Limb (tissue), 2 donors: ENCODE data around the gene CACNA1I.

ENCODE experiments used
- DNase-seq, 2 donors: peaks; one replicate each; pipeline ENCODE4 v3.0.0-alpha.2; 2016; ENCODE audit errors: extremely low spot score in 2 of 2

Gene CACNA1I

DNA sequence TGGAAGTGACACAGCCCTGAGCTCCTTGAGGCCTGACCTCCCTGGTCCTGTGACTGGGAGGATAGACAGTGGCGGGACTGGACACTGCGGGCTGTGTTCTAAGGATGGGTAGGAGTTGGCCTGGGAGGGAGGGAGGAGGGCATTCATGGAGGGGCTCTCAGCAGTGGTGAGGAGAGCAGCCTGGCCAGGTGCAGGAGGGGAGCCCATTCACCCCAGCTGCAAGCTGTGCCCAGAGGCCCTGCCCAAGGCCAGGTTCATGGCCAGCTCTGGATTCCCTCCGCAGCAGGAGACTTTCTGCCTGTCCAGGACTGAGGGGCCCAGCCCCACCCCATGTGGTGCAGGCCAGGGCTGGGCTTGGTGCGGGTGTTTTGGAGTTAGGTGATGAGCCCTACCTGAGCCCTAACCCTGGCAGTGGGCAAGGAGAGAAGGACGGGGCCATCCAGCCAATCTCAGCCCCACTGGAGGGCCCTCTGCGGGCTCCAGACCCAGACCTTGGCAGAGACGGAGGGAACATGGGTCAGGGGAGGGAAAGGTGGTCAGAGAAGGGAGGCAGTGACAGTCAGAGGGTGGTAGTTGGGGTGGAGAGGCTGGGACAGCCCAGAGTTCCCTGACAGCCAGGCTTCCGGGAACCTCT, 26.8 kb downstream of the CACNA1I start:
- no peak for DNase-seq

DNA sequence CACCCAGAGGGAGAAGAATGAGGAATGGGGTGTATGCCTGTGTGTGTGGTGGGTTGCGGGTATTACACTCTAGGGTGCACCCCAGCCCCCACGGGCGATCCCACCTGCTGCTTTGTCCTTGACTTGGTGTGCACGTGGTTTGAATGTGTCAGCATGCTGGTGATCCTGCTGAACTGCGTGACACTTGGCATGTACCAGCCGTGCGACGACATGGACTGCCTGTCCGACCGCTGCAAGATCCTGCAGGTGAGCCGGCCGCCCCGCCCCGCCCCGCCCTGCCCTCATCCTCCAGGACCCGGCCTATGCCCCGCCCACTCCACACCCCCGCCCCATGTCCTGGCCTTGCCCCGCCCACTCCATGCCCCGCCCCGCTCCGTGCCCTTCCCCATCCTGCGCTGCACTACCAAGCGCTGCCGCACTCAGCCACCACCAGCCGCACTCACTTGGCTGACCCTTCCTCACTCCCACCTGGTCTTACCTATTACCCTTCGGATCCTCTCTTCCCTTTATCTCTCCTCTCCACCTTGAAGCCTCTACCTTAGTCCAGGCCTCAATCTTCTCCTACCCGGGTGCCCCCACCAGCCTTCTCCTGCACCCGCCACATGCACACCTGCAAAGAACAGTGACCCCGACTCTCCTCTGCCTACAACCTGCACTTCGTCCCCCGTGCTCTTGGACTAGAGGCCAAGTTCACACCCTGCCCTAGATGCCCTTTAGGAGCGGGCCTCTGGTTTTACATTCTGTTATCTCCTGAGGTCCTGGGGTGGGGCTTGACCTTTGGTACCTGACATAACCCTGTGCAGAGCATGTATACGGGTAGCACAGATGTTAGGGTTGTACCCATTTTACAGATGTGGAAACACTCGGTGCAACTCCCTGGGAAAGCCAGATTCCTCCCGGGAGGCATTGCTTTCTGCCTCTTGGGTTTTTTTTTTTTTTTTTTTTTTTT, 27.7 kb downstream of the CACNA1I start:
- DNase-seq: peak in 1 of 2 donors; percentile 62

DNA sequence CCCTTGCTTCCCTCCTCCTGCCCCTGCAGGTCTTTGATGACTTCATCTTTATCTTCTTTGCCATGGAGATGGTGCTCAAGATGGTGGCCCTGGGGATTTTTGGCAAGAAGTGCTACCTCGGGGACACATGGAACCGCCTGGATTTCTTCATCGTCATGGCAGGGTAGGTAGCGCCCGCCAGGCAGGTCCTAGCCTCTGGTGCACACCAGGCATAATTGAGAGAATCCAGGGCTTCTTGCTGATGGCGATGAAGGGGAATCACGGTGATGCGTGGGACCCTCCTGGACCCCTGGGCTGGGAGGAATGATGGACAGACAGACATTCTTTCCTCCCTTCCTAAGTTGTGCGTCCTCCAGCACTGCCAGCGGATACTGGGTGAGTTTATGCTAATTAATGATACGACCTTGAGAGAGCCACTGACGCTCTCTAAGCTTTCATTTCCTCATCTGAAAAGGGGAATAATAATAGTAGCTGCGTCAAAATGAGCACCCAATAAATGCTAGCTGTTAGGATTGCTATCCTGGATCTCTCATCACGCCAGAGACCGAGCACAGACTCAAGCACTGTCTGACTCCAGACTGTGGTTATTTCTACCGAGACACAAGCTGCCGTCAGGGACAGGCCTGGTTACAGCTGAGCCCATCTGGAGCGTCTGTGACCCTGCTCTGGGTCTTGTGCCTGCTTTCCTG, 30.1 kb downstream of the CACNA1I start:
- DNase-seq: no peak

DNA sequence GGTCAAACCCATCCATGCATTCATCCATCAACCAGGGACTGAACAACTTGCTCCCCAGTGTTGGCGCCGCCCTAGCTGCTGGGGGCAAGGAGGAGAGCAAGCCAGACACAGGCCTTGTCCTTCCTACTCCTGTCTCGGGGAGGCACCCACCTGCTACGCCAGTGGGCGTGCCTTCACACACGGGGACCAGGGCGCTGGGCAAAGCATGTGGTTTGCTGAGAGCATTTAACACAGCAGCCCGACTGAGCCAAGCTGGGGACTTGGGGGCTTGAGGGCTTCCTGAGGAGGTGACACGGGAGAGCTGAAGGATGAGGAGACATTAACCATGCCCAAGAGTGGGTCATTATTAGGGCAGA, 30.6 kb downstream of the CACNA1I start:
- no peak for DNase-seq

DNA sequence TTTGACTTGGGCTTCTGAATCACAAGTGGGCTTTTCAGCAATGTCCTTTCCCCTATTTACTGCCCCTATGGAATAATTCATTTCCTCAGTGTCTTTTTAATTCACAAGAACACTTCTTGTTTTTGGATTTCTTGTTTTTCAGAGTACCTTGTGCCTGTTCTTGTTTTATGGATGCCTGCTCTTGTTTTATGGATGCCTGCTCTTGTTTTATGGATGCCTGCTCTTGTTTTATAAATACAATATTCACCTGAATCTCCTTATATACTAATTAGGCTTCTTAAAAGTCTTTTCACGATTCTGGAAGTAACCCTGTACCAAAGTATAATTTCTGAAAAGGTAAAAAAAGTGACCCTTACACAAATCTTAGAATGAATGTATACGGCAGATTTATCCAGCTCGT, 32.8 kb downstream of the CACNA1I start:
- no peak for DNase-seq

DNA sequence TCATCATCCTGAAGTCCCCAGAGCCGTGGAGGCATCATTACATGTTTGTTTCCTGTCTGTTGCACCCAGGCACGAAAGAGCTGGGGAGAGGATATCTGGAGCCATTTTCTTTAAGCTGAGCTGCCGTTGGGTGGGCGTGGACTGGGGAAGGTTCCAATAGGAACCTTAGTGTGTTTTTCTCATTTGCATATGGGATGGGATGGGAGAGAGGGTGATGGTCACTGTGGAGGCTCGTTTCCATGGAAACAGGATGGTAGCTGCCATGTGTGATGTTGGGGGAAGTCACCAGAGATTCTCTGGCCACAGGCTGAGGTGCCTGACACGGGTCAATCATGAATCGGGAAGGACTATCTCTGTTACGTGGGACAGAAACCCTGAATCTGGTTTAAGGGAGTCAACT, 39.7 kb downstream of the CACNA1I start:
- no peak for DNase-seq

DNA sequence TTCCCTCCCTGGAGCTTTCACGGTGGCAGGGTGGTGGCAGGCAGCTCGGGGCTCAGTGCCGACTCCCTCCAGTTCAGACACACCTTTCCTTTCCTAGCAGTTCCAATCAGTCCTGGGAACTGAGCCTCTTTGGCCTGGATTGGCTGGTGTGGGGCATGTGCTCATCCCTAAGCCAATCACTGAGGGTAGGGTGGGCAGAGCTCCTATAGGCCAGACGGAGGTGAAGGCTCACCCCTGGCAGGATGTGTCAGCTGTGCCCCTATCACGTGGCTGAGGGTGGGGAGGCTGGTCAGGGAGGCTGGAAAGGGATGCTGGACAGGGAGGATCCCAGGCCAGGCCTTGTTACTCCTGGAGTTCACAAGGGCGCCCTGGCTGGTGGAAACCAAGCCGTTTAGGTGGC, 40.2 kb downstream of the CACNA1I start:
- no peak for DNase-seq

DNA sequence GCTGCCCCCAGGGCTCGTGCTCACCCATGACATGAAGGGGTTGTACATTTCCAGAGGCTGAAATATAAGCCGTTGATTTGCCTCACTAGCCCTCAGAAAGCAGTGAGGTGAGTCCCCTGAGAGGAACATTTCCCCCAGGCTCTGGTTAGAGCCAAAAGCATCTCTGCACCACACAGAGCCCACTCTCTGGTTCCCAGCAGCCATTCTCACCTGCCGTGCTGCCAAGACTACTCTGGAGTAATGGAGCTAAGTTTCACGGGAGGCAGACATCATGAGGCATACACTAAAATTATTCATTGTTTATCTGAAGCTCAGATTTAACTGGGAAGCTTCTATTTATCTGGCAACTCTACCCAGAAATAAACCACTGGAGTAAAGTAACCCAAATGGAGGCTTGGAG, 40.8 kb downstream of the CACNA1I start:
- no peak for DNase-seq

DNA sequence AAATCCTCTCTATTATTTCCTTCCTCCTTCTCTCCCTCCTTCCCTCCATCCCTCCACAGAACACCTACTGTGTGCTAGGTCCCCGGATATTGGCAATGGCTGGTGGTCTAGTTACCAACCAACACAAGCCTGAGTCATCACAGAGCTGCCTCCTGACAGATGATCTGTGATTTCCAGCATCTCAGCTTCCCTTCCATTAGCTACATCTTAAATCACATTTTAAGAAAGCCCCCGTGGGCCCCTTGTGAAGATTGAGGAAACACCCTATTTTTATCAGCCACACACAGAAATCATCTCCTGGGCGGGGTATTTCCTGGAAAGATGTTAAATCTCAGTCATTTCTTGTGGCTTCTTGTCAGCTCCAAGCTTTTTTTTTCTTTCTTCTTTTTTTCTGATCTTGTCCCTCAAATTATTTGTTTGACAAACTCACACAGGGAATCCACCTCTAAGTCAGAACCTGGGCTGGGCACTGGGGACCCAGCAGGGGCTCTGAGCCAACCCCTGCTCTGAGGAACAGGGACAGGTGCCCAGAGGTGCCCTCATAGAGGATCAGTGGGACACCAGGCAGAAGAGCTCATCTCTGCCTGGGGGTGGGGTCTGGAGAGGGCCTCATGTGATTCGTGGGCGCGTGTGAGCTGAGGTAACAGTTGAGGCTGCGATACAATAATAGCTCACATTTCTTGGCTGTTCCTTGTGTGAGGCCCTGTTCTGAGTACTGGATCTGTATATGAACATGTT, 42.4 kb downstream of the CACNA1I start:
- no peak for DNase-seq

DNA sequence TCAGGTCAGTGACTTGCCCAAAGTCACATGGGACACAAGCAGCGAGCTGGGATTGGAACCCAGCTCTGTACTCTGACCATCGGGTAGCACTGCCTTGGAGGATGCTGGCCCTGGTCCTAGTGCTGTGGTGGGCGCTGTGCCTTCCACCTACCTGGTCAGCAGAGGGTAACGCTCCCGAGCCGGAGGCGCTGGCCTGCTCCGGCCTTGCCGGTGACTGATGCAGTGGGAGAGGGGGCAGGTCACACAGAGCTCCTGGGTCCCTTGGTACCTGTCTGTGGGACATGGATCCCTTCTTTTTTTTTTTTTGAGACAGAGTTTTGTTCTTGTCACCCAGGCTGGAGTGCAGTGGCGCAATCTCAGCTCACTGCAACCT, 43.0 kb downstream of the CACNA1I start:
- no peak for DNase-seq

DNA sequence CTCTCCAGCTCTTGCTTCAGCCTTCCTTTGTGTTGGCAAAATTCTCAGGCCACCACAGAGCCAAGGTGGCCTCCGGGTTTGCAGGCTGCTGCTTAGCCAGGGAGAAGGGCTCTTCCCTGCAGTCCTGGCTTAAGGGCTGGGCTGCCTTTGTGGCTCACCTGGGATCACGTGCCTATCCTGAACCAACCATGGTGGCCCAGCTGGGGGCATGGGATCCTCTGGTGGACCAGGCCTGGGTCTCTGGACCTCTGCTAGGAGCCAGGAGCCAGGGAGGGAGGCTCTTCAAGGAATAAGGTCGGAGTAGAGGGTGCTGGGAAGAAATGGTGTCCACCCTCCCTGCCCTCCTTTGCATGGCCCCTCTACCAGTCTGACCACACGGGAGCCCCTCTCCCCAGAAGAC, 43.9 kb downstream of the CACNA1I start:
- no peak for DNase-seq

DNA sequence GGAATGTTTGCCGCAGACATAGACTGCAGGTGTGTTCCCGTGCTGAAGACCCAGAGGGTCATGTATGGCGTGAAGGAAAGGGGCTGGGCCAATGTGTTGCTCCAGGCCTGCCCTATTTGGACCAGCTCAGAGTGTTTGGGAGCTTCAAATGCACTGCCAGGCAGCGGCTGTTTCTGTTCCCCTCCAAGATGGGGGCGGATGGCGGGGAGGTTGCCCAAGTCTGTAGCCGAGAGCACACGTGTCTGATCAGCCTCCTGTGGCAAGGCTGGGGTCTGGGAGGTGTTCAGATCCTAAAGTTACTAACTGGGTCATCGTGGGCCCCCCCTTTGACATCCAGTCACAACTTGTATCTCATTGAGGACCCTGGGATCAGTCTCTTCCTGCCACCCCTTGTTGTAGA, 45.5 kb downstream of the CACNA1I start:
- no peak for DNase-seq

DNA sequence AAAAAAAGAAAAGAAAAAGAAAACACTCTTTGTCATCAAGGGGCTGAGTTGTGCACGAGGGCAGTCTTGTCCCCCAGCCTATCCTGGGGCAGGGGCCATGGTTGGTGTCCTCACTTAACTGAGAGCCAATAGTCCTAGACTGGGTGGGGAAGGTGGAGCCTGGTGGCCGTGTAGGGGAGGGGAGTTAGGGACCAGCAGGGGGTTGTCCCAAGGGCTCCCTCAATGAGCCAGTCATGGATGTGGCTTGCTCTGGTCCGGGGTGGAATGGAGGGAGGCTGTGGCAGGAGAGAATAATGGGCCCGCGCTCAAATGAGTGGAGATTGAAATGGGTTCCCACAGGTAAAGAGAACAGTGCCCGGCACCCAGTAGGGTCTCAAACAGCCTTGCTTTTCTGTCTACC, 46.2 kb downstream of the CACNA1I start:
- no peak for DNase-seq

DNA sequence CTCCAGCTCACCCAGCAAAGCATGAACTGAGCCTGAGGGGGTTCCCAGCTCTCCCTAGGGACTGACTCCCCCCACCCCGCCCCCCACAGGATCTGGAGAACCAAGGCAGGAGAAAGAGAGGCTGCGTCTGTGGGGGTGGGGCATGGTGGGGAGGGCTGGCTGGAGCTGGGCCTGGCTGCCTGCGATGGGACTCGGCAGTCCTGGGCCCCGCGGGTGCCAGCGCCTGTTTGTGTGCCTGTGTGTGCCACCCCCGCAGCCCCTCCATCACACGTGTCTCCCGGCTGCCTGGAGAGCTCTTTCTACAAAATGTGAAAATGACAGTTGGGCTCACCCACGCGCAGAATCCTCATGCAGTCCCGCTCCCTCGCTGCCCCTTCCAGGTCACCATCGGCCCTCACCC, 46.8 kb downstream of the CACNA1I start:
- DNase-seq: no peak

DNA sequence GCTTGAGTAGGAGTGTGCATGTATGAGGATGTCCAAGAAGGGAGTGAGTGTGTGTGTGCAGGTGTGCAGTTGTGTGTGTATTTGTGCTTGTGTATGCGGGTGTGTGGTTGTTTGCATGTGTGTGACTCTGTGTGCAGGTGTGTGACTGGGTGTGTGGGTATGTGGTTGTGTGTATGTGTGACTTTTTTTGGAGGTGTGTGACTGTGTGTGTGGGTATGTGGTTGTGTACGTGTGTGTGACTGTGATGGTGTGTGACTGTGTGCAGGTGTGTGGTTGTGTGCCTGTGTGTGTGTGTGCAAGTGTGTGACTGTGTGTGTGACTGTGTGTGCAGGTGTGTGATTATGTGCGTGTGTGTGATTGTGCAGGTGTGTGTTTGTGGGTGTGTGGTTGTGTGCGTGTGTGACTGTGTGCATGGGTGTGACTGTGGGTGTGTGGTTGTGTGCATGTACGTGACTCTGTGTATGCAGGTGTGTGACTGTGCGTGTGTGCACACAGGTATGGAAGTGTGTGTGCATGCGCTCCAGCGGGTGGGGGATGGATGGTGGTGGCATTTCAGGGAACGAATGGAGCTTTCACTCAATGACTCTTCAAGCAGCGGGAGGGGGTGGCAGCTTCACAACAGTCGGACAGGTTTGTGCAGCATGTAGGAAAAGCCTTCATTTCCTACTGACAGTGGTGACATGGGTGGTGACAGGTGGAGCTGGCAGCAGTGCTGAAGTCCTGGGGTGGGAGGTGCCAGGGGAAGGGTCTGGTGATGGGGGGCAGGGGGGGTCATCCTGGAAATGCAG, 47.6 kb downstream of the CACNA1I start:
- no peak for DNase-seq

DNA sequence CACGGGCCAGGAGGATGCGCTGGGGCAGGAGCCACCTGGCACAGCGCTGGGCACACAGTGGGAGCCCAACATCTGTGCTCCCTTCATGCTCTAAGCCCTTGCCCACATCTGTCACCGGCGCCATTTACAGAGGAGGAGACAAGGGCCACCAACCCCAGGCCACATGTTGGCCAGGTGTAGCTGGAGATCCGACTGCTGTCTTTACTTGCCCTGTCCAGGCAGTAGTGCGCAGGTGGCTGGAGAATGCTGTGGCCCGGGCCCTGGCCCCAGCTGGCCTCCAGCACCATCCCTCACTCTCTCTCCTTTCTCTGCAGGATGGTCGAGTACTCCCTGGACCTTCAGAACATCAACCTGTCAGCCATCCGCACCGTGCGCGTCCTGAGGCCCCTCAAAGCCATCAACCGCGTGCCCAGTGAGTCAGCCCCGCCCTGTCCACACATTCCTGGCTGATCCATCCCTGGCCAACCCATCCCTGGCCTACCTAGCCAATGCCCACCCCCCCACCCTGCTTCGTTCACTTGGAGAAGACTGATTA, 48.5 kb downstream of the CACNA1I start:
- no peak for DNase-seq

DNA sequence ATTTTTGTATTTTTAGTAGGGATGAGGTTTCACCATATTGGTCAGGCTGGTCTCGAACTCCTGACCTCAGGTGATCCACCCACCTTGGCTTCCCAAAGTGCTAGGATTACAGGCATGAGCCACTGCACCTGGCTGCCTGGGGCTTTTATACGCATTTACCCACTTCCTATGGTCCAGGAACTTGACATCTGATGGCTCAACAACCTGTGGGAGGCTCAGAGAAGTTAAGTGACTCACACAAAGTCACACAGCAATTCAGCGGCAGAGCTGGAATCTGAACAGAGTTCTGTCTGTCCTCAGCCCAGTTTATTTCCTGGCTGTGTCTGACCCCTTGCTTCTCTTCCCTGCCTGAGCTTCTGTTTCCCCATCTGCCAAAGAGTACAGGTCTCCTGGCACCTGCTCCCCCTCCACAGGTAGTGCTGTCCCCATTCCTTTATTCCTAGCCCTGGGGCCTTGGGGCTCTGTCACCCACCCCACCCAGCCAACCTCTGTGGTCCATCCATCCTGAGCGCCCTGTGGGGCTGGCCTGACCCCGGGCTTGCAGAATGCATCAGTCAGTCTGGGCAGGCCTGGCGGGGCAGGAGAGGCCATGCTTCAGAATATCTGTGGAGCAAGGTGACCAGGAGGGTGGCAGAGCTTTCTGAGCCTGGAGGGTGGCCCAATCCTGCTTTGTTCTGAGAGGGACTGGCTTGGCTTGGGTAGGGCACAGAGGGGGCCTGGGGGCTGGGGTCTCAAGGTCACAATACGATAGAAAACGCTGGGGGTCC, 50.6 kb downstream of the CACNA1I start:
- DNase-seq: no peak

DNA sequence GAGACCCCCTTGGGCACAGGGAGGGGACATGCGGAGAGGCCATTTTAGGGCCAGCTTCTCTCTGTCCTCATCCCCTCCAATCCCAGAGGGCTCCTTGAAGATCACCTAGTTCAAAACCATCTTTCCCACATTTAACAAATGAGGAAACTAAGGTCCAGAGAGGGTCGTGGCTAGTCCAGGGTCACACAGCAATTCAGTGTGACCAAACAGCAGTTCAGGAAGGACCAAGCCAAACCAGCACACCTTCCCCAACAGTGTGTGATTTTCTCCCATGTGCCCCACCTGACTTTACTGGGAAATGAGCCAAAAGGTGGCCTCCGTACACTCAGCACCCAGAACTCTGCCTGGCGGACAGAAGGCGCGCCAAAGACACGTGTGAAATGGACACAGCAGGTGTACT, 51.3 kb downstream of the CACNA1I start:
- DNase-seq: no peak

DNA sequence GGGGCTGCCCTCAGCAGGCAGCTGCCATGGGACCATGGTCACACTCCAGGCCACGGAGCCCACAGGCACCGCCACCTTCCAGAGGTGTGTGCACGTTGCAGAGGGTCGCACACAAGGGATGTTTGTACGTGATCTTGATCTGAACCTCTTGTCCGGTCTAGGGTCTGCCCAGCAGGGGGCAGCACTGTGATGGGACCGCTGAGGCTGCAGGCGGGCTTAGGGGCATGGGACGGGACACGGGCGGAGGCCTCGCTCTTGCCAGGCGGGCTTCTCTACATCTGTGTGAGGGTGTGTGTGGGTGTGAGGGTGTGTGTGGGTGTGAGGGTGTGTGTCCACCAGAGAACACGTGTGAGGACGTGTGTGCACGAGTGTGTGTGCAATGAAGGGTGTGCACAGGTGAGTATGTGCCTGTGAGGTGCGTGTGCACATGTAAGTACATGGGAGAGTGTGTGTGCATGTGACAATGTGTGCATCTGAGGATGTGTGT, 52.4 kb downstream of the CACNA1I start:
- peak in 1 of 2 donors; percentile 79 for DNase-seq
